Mucosa of gallbladder (tissue), 1 donor: ENCODE results near the gene DLAT. TPM values are rescaled to one million over a fixed set of nuclear protein-coding genes. Genes with fewer than 3 reads are reported as not detected.
"Not testable (repeated sequence)": the region's sequence is repeated elsewhere in the genome, so short reads cannot be mapped to it uniquely, and the experiment has no call there.

Experiments
- DNase-seq: peaks from one replicate; pipeline ENCODE4 v3.0.0-alpha.2; 2020; ENCODE audit warnings: low spot score
- total RNA-seq: library from RNA; stranded (reverse); gene quantifications from one replicate; pipeline ENCODE4 v1.2.1, GENCODE V29; 2021
- donor health status: DM: no; HTN: no; CAD: no.

Gene DLAT
- total RNA-seq, 1 donor from 2014 or later, result 25.0 TPM

- no peak for DNase-seq
These were observed 19.6 kb upstream of the DLAT start for GRCh38 chr11:112005422-112006094.

DNA sequence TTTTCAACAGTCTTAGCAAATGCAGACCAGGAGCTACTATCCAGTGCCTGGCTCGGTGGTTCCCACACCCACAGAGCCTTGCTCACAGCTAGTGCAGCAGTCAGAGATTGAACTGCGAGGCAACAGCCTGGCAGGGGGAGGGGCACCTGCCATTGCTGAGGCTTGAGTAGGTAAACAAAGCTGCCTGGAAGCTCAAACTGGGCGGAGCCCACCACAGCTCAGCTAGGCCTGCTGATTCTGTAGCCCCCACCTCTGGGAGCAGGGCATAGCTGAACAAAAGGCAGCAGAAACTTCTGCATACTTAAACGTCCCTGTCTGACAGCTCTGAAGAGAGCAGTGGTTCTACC is 19.1 kb upstream of the DLAT start:
- DNase-seq, result not testable (repeated sequence)

GRCh38 chr11:112011451-112011850 is 13.8 kb upstream of the DLAT start:
- DNase-seq, result not testable (repeated sequence)

GRCh38 chr11:112012874-112013273 is 12.3 kb upstream of the DLAT start:
- DNase-seq, result no peak

- no peak for DNase-seq
These were observed 11.6 kb upstream of the DLAT start for GRCh38 chr11:112013497-112014164.

DNA sequence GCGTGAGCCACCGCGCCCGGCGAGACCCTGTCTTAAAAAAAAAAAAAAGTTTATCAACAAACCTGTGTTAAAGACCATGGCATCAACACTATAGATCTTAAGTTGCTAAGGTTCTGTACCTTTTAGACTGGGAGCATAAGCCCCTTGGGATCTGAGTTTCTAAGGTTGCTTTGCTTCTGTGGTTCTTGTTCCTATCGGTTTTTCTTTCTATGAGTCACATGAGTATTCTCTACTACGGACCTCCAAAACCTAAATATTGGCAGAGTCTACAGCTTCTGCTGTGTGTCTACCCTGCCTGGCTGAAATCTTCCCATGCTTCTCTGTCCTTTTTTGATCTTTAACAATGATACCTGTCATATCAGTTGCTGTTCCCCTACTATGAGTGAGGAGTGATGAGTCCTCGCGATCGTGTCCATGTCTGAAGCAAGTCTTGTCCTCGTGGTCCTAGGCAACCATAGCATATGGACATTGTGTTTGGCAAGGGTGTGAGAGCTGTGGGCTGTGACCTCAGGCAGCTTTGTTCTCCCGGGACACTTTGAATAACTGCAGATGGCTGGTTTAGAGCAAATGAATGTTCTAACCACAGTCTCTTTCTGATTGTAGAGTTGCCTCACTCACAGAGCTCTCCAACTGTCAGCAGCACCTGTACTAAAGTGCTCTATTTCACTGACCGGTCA is 9.0 kb upstream of the DLAT start:
- DNase-seq, result no peak

DNA sequence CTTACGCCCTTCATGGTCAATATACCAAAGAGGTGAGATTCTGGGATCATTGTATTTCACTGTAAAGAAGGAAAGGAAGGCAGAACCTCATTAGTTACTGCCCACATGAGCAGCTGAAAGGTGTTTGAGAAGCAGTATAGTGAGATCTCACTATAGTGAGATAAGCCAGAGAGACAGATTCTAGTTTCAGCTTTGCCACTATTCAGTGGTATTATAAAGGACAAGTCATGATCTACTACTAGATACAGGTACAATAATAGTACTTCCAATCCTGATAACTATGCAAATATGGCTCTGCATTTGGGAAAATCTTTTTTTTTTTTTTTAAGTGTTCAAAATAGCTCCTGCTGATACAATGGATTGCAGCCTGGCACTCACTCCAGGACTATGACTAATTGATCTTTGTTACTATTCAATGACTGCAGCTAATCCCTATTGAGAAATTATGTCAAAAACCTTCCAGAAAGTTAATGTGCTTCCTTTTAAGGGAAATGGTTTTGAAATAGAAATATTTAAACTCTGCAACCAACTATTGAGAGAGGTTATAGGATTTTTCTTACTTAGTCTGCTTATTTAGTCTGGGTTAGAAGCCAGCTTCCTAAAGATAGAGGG is 8.3 kb upstream of the DLAT start:
- DNase-seq, result no peak

GRCh38 chr11:112017538-112017937 is 7.7 kb upstream of the DLAT start:
- DNase-seq, result peak; percentile 33

GRCh38 chr11:112019066-112019465 is 6.1 kb upstream of the DLAT start:
- no peak for DNase-seq

GRCh38 chr11:112023104-112023503 is 2.1 kb upstream of the DLAT start:
- DNase-seq, result no peak

DNA sequence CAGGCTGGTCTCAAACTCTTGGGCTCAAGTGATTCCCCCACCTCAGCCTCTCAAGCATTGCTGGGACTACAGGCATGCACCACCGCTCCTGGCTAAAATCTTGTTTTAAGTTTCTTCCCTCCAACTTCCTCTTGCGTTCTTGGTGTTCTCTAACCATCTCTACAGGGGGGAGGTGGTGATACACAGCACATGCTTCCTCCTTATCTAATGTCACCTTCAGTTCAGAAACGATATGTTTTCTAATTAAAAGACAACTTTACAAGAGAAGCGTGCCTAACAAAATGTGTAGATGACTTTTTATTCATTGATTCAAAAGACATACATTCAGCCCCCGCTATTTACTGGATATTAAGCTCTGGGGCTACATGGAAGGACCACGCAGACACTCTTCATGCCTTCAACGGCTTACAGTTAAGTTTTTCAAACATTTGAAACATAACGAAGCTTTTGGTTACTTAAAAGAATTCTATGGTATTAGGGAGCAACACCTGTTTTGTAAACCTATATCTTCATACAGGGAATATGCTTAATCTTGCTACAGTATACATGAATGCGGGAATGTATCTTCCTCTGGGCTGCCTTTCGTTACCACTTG is 933 bp upstream of the DLAT start:
- no peak for DNase-seq

DNA sequence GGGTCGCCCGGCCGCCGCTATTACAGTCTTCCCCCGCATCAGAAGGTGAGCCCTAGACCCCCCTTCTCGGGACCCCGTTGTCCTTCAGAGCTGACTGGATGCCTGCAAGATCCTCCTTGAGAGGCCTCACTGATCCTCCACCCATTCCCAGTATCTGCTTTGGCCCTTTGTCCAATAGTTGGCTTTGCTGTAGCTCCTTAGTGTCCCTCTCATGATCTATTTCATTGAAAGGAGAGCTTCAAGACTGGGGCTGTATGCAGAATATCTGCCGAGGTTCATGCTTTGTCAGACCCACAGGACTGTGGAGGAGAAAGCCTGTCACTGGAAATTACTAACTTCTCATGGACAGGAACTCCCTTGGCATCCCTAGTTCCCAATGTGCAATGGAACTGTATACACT is 499 bp downstream of the DLAT start:
- DNase-seq, result no peak

DNA sequence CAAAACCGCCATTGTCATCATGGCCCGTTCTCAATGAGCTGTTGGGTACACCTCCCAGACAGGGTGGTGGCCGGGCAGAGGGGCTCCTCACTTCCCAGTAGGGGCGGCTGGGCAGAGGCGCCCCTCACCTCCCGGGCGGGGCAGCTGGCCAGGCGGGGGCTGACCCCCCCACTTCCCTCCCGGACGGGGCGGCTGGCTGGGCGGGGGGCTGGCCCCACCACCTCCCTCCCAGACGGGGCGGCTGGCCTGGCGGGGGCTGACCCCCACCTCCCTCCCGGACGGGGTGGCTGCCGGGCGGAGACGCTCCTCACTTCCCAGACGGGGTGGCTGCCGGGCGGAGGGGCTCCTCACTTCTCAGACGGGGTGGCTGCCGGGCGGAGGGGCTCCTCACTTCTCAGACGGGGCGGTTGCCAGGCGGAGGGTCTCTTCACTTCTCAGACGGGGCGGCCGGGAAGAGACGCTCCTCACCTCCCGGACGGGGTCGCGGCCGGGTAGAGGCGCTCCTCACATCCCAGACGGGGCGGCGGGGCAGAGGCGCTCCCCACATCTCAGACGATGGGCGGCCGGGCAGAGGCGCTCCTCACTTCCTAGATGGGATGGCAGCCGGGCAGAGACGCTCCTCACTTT is 1.7 kb downstream of the DLAT start:
- DNase-seq, result not testable (repeated sequence)

DNA sequence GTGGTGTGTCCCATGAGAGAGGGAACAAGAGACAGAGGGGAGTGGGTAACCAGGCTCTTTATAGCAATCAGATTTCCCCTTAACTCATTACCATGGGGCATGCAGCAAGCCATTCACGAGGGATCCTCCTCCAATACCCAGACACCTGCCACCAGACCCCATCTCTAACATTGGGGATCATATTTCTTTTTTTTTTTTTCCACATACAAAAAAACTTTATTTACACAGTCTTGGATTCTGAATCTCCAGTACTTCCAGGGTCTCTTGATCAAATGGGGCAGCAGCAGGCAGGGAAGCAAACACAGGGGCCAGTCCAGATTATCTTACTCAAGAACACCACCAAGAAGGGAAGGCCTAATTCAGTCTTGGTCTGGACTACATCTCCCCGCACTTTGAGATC is 4.3 kb downstream of the DLAT start:
- no peak for DNase-seq

DNA sequence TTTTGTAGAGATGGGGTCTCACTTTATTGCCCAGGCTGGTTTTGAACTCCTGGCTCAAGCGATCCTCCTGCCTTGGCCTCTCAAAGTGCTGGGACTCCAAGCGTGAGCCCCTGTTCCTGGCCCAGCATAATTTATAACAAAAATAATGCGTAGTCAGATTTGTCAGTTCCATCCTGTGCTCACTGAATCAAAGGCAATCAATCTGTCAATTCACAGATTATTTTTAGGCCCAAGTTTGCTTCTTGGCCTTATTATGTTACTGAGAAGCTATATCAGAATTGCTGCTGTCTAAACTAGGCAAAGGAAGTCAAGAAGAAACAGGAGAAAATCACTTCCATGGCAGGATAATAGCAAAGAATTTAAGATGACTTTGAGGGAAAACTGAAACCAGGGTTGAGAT is 8.7 kb downstream of the DLAT start:
- no peak for DNase-seq

DNA sequence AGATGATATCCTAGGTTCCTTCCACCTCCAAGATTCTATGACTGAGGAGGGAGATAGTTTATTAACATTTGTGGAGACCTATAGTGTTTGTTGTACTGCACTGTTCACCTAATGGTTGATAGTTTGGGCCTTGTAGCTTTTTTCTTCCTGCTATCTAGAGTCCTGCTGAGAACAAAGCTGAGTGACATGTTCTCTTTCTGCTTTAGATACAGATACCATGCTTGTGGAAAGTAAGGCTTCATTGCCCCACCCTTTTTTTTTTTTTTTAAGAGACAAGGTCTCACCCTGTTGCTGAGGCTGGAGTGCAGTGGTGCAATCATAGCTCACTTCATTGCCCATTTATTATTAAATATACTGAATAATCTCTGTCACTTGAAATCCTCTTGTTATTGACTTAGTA is 12.3 kb downstream of the DLAT start:
- no peak for DNase-seq

DNA sequence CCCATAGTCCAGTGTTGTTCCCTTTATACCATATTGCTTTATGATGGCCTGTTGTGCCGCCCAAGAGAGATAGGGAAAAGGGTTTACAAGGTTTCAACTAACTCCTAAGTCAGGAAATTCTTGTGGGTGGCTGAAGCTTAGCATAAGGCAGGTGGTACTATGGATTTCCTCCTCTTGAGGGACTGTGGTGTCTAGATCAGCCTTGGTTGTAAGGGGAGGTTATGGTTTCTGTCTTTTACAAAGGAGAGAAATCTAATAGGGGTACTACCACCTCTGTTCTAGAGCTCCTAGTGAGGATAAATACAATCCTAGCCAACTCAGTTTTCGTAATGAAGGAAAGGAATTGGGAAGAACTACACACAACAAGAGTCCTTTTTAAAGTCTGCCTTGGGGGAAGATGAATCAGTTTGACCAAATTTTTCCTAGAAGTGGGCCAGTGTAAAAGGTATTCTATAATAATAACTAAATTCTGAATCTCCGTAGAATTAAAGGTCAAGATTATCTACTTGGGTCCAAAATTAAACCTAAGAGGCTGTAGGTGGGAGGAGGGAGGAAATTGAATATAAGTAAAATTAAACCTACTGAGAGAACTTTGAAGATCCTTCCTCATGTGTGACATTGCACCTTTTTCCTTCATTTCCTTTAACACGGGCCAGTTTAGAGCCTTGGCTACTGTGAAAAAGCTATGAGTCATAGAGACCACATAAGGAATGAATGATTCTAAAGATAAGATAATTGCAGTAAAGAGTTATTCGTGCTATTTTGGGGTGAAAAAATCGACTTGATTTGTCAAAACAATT is 17.2 kb downstream of the DLAT start:
- DNase-seq, result no peak

DNA sequence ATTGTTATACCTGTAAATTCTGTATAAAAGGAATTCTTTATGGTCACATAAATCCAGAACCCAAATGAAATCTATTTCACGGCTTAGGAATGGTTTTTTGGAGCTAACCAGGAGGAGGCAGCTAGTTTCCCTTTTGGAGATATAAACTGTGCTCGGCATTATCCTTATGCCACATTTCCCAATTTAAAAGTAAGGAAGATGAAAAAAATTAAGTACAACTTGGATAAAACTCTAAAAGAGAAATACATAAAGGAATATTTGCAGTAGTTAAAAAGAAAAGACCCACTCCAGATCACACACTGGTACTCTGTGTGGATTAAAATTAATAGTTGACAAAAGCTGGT is 17.7 kb downstream of the DLAT start:
- DNase-seq, result no peak

DNA sequence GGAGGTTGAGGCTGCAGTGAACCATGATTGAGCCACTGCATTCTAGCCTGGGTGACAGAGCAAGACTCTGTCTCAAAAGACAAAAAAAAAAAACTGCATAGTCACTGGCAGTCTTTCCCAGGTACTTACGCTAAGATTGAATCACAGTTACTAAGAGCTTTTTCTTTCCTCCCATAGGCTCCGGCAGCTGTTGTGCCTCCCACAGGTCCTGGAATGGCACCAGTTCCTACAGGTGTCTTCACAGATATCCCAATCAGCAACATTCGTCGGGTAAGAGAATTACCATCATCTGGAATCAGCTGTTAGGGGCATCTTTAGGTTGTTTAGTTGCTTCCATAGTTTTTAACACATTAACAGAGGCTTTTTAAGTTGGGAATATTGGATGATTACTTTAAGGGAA is 19.8 kb downstream of the DLAT start:
- DNase-seq, result no peak

- not testable (repeated sequence) for DNase-seq
These were observed 21.4 kb downstream of the DLAT start for GRCh38 chr11:112046647-112047046.

DNA sequence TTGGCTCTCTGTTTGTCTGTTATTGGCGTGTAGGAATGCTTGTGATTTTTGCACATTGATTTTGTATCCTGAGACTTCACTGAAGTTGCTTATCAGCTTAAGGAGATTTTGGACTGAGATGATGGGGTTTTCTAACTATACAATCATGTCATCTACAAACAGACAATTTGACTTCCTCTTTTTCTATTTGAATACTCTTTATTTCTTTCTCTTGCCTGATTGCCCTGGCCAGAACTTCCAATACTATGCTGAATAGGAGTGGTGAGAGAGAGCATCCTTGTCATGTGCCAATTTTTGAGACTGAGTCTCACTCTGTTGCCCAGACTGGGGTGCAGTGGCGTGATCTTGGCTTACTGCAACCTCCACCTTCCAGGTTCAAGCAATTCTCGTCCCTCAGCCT is 23.0 kb downstream of the DLAT start:
- not testable (repeated sequence) for DNase-seq
